Measurements from ENCODE around the gene H19.

The H19 gene

DNA sequence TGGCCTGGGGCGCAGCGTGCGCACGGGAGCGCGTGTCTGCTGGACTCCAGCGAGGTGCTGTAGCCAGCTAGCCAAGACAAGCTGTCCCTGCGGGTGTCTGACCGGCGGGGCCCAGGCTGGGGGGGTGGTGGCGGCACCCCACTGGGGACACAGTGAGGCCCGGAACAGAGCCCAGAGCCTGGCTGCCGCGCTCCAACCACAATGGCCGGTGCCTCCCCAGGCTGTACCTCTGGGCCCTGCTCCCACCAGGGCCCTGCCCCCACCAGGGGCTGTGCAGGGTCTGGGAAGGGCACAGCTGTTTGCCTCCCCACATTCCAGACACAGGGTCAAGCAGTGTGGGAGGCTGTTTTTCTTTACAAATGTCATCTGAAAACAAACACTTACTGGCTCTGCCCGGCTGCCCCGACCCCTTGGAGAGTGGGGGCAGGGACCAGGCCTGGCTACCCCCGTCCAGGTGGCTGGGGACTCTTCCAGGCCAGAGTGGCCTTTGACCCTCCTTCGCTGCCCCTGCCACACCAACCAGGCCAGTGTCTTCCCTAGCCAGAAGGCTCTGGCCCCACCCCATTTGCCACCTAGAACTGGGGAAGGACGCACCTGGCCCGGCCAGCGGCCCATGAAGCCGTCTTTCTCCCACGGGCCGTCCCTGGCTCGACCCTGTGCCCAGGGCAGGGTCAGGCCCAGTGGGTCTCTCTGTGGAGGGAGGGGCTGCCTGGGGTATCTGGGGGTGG is 14.6 kb downstream of the H19 start:
- no peak for DNase-seq

DNA sequence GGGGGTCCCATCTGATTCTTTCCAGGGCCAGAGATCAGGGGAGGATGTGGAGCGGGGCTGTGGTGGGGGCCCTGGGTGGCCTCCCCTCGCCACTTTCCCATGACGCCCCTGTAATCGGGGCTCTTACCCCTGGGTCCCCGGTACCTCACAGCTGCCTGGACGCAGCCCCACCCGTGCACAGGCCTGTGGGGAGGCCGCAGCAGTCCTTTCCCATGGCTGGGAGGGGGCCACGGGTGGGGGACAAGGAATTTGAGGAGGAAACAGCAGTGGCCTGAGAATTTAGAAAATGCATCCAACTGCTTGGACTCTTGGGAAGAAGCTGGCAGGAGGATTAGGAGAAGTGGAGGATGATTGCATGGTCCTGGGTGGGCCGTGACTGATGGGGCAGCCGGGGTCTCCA is 18.0 kb downstream of the H19 start:
- no peak for DNase-seq

DNA sequence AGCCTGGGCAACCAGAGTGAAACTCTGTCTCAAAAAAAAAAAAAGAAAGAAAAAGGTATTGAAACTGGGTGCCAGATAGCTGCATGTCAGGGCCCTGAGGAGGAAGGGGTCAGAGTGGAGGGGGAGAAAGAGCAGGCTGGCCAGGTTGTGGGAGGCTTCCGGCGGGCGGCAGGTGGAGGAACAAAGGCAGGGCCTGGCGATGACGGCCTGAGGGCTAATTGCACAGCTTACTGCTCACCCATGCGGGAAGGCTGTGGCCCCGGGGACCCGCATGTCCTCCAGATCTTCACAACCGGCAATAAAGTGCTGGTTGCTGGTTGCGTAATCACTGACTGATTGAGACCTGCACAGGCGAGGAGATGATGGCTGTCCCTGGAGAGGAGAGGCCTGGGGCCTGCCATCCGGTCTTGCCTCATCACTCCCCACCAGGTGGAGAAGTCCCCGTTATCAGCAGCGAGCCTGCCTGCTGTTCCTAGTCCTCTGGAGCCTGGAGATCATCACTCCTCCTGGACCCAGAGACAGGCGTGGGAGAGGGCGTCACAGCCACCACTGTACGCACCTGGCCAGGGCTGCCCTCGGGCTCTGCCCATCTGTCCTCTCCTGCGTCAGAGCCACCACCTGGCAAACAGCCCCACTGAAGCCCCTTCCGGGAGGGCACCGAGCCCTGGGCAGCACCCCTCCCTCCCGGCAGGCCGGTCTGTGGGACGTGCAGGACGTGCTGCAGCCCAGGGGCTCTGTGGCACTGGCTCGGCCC is 18.7 kb downstream of the H19 start:
- DNase-seq = no peak

DNA sequence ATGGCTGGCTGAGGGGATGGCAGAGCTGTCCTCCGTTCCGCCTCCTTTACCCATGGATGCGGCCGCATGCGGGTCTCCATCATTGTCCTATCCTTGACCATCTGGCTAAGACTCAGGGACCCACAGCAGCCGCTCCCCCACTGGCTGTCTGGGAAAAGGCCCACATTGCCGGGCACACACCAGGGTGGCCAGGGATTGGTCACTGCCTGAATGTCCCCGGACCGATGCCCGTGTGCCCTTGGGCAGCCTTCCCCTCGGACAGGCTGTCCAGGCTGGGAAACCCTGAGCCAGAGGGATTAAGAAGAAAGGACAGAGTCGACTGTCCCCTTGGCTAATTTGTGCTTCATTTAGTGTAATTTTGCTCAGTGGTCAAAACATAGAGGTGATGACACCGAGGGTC is 22.5 kb downstream of the H19 start:
- no peak for DNase-seq

DNA sequence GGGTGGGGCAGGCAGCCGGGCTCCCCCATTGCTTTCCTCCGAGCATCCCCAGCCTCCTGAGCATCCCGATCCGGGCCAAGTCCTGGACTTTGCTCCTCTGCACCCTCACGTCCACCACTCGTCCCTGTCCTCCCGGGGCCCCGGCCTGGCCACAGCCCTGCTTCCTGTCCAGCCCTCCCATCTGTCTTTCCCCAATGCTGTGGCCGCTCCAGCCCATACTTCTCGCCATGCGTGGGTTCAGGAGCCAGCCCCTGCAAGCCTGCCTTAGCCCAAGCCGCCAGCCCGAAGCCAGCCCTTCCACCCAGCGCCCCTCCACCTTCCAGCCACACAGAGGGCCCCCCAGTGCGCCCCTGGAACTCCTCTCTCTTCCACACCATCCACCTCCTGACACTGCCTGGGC is 26.7 kb downstream of the H19 start:
- DNase-seq = no peak

DNA sequence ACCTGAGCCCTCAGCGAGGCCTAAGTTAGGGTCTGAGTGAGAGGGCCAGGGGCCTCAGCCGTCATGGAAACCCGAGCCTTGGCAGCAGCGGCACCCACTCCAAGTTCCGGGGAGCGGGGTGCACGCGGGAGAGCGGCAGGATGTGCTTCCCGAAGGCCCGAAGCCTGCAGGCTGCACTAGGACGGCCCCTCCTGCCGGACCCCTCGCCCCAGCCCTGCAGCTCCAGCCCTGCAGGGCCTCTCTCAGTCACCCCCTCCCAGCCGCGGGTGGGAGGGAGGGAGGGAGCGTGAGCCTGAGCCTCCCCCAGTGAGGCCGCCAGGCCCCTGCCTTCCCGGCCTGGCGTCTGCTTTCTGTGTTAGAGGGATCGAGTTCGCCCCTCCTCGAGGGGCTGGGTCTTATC is 27.9 kb downstream of the H19 start:
- no peak for DNase-seq

DNA sequence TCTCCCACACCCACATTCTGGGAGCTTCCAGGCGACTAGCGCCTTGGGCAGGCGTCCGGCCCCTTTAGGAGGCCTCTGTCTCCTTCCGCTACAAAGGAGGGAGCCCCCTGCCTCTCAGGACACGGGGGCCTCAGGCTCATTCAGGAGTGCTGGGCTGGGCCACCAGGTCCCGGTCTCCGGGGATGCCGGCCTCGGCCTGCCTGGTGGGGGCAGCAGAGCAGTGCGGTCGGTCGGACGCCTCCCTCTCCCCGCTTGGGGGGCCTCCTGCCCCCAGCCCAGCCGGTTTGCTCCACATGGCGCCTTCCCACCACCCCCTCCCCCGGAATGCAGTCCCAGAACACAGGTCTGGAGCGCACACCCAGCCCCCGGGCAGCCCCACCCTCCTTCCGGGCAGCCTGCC is 28.6 kb downstream of the H19 start:
- no peak for DNase-seq

DNA sequence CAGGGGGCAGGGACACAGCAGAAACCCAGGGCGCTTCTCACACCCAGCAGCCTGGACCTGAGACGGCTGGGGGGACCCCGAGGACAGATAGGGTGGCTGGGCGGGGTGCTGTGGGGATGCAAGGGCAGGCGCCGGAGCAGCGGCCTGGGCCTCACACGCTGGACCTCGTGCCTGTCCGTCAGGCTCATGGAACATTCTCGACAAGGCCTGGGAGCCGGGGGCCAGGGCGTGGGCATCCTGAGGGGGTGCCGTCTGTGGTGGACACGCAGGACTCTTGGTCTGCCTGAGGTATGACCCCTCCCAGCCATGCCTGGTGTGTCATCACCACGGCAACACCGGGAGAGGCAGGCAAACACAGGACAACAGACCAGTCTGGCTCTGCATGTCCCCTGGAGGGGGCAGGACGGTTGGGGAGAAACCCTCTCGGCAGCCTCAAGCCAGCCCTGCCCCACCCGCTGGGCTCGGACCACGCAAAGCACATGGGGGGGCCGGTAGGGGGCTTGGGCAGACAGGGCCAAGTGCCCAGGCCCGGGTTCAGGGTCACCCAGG is 29.1 kb downstream of the H19 start:
- DNase-seq = no peak

DNA sequence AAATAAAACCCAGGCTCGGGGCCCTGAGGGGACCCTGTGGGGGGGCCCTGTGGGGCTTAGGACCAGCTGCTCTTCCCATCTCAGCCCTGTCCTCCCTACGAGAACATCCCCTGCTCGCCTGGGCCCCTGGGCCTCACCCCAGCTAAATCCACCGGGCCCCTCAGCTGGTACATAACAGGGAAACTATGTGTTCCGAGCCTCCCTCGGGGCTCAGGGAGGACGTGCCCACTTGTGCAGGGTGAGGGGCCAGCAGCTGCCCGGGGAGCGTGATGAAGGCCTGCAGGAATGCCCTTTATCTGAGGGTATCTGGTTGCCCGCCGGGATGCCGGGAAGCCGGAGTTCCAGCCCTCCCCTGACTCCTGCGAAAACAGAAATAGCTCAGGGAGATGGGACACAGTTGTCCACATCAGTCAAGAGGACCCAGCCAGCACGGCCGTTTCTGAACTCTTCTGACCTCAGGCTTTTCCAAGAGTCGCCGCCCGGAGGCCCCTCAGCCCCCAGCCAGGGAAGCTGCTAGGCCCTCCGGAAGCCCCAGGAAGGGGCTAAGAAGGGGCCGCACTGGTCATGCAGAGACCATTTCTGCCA is 29.9 kb downstream of the H19 start:
- DNase-seq = no peak

DNA sequence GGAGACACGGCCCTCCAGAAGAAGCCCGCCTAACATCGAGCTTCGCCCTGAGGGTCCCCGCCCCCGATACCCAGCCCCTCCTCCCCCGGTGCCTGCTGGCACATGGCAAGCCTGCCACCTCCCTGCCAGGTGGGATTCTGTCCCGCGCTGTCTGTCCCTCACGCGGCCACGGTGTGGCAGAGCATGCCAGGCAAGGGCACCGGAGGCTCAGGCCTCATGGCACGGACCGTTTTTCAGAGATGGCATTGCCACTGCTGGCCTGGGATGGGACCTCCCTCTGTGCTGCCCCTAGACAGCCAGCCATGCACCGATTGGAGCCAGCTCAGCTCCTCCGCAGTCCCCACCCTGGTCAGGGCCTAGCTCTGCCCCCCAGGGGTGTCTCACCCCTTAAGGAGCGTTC is 31.1 kb downstream of the H19 start:
- no peak for DNase-seq

DNA sequence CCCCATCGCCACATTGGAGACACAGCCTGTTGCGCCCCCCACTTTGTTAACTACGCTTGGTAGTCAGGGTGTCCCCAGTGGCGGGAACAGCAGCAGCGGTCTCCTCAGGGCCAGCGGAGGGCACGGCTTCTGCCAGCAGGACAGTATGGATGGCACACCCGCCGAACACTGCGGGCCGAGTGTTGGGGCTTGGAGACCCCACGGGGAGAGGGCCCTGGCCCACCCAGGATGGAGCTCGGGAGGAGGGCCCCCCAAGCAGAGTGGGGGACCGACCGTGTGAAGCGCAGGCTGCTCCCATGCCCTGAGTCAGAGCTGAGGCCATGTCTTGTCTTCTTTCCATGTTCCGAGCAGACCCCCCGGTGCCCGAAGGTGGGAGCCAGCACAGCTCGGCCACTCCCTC is 32.7 kb downstream of the H19 start:
- DNase-seq = no peak

DNA sequence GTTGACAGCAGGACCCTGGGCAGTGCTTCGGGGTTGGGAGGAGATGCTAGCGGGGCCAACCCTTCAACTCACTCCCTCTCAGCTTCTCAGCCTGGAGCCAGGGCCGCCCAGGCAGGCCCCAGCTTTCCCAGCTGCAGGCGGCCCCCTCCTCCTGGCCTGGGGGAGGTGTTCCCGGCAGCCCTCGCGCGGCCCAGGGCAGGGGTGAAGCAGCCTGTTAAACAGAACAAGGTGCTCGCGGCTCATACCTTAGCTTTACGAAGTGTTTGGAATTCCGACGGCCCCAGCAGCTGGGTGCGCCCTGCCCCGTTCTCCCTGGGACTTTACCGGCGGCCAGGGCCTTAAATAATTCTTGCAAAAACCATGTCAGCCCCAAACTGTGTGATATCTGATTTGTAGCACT is 33.3 kb downstream of the H19 start:
- DNase-seq = no peak

DNA sequence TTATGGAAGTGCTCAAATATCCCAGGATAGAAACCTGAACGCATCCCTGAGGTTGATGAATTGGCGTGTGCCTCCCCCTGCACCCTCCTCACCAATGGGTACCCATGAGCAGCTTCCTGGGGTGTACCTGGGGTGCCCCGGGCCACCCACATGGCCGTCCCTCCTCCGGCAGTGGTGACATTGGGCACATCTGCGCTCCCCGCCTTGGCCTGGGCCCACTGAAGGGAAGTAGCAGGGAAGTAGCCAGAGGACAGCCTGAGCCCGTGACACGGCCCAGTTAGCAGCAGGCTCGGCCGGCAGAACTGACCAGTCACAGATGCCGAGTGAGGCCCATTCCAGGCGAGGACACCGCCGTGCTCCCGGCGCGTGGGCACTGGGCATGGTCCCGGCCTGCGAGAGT is 33.8 kb downstream of the H19 start:
- no peak for DNase-seq

DNA sequence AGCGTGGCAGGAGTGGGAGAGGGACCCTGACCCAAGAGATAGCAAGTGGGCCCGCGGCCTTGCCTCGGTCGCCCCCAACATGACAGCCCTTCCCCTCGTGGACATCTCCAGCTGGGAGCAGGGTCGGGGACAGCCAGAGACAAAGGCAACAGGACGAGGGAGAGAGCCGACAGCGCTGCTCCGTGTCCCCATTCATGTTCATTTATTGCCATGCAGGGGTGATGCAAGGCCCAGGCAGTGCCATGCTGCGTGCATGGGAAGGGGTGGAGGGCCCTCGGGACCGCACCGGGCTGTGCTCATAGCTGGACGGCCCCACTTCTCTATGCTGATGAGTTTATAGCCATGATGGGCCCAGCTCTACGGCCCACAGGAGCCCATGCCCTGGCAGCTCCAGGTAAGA is 37.9 kb downstream of the H19 start:
- no peak for DNase-seq

DNA sequence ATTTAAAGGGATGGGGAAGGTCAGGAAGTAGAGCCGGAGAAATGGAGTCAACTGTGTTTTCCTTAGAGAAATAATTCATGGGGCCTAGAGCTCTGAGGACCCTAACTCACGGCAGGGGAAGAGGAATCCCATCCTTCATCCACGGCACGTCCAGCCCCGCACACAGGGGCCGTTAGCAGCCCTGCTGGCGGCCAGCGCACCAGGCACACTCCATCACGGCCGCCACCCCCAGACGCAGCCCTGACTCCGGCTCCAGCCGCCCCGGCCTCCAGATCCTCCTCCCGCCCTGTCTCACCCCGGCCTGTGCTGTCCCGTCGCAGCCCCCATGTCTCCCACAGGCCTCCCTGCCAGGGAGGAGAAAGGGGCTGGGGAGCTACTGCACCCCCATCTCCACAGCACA is 39.3 kb downstream of the H19 start:
- DNase-seq = no peak

DNA sequence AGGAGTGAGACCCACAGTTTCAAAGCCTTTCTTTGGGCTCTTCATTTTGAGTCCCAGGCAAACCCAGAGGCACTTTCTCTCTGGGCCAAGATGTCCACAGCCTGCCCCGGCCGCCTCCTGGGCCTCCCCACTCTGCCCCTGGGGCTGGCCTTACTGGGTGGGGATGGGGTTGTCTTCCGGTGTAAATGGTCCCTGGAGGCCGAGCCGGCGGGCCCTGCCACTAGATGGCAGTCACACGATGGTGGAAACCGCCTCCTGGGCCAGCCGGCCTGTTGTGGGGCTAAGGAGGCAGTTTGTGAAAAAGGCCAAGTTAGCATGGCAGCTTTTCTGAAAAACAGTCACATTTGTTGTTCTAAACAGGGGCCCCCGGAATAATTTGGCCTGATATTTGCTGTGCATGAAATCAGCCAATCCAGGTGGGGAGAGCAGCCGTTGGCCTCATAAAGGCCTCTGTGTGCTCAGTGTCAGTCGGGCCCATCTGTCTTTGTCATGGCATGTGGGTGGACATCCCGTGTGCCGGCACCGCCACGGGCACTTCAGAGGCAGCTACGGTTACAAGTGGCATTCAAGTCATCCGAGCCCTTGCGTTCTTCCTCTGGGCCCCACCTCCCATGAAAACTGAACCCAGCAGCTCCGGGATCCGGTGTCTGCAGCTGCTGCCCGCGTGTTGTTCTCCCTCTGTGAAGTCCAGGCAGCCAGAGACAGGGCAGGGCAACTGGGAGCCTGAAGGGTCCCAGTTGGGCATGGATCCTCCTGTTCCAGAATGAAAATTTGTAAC is 44.0 kb downstream of the H19 start:
- no peak for DNase-seq

DNA sequence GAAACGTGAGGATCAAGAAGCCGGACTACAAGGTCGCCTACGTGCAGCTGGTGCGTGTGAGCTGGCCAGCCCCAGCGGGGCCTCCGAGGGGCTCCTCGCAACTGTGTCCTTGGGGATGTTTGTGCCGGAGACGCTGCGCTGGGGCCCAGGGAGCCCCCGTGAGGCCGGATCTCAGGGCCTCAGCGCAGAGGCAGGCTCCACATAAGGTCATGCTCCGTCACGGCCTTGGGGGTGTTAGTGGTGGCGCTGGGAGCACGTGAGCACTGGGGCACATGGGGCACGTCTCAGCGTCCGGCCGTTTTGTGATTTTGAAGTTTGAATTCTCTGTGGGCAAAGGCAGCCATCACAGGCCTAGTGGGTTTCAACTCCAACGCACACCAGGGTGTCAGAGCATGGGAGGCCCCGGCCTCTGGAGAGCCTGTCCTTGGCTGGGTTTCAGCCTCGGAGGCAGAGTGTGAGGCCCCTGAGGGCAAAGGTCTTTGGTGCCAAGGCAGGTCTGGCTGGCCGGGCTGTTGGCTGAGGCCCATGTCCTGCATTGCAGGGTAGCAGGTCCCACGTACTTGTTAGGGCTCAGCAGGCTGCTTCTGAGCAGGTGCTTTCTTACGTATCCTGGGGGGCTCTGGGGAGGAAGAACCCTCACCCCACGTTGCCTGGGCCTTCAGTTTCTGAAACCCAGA is 44.7 kb downstream of the H19 start:
- no peak for DNase-seq

DNA sequence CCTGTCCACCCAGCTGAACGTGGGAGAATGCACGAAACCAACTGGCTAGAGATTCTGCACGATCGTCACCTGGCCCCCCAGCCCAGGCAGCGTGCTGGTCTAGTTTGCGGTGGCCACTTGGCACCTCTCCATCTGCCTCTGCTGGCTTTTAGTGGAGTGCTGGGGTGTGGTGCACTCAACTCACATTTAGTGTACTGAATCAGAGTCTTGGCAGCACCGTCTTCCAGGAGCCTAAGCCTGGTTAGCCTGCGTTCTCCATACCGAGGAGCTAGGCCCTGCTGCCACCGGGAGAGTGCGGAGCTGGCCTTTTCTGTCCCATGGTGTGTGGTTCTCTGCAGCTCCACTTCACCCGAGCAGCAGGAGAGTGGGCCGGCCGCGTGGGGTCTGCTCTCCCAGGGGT is 47.7 kb downstream of the H19 start:
- no peak for DNase-seq

DNA sequence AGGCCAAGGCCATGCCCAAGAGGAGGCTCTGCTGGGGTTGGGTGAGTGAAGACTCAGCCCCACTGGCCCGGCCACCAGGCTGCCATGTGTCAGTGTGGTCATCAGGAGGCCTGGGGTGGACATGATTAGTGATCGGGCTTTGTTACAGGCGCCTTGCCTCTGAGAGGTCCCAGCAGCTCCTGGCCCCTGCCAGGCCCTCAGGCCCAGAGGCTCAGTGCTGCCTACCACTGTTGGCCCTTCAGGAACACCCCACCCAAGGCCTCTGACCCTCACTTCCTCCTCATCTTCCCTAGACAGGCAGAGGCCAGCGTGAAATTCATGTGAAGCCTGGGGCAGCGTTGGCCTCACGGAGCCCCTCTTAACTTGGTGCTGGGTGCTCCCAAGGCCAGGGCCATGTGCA is 48.3 kb downstream of the H19 start:
- DNase-seq = no peak

DNA sequence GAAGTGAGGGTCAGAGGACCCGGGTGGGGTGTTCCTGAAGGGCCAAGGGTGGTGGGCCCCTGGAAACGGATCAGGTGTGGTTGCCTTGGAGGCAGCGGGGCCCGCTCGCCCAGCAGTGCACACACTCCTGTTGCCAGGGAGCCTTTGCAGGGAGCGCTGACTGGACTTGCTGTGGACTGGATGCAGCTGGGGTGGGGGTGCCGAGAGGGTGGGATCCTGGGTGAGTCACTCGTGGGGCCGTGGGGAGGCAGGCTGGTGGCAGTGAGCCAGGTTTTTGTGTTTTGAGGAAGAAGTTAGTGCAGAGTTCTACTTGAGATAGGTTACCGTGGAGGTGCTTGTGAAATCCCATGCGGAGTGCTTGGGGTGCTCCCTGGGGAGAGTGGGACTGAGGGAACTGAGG is 49.3 kb downstream of the H19 start:
- DNase-seq = no peak

DNA sequence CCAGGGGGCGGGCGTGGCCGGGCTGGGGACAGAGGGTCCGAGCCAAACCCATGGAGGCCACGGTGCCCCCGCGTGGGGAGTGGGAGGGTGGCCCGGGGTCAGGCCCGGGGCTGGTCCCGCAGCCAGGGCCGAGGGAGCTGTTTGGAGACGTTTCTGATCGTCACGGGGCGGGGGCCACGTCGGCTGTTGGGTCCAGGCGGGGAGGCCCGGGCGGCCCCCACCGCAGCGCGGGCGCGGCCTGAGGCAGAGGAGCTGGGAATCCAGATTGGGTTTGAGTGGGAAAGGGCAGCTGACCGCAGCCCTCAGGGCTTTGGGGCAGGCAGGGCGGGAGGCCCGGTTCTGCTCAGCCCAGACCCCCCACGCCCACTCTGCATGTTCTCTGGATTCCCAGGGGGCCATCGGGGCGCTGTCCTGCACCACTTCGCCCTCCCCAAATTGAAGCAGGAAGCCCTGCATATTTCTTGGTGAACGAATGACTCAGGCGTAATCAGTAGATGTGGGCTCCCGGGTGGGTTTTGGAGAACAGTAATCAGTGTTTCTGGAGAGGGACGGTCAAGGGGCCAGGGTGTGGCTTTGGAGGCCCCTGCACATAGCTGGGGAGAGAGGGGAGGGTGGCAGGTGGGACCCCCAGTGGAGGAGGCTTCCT is 49.9 kb downstream of the H19 start:
- DNase-seq = no peak

DNA sequence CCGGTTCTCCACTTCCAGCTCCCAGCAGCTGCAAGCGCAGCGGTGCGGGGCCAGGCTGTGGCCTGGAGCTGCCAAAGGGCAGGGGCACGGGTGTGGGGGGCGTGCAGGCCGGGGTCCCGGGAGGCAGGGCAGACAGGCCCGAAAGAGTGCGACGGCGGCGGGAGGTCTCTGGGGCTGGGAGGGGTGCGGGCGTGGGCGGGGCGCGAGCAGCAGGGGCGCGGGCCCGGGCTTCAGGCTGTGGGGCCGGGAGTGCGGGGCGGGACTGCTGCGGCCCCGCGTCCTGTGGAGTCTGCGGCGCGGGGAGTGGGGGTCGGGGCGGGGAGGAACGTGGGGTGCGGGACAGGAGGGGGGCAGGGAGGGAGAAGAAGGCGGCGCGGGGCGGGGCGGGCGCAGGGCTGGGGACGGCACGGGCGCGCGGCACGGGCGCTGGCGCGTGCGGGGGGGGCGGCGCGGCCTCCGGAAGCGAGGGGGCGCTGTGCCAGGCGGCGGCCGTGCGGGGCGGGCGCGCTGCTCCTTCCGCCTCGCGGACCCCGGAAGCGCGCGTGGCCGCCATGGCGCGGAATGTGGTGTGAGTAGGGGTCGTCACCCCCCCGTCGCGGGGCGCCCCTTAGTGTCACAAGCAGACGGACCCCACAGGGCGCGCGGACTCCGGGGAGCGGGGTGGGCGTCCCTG is 50.7 kb downstream of the H19 start, which contains the start of gene MRPL23:
MRPL23 (plus strand) TSS at position 521 of the 673 bp plus-strand sequence; CDS start at position 552, 31 bp downstream.
- no peak for DNase-seq

All from SHP77 treated with DMSO at 0.1 percent for 48 hours (cell line).